HepG2 (cell line): ENCODE results near the gene AGAP3. TPM values are rescaled to one million over a fixed set of nuclear protein-coding genes. Genes with fewer than 3 reads are reported as not detected.

ENCODE experiments used
- ATAC-seq: fragments of 200-7000 bp; cut with Tn5 transposase; 3 replicates; pipeline ENCODE4 v1.9.1; 2020; ENCODE audit warnings: mild to moderate bottlenecking, moderate library complexity
- BruUV-seq: library from RNA; stranded (reverse); fragments of 400-500 nt; replicated peaks from 2 replicates; lab custom pipeline; 2021; lab: Mats Ljungman, UMichigan
- CTCF ChIA-PET: fragments of 300-600 bp; formaldehyde crosslinking; extraction: SDS; loops from one replicate; lab custom pipeline; 2021; ENCODE audit warnings: low total read pairs, inconsistent platforms, low intra/inter-chr PET ratio; lab: Yijun Ruan, JAX
- POLR2A ChIA-PET: fragments of 350-600 bp; sonication (Branson Sonifier 250); formaldehyde crosslinking; loops from one replicate; lab custom pipeline; 2020; ENCODE audit warnings: antibody characterized with exemption, inconsistent platforms; lab: Yijun Ruan, JAX
- DNase-seq: peaks from one replicate; pipeline ENCODE4 v3.0.0-alpha.2; 2015; ENCODE audit warnings: low spot score
- FAIRE-seq: peaks from 3 replicates; lab custom pipeline; 2011; peaks lifted over from hg19 to GRCh38; lab: Jason Lieb, UNC
- H2AFZ ChIP-seq: one replicate; pipeline ENCODE4 v1.6.1; 2011; ENCODE audit warnings: low read length, inconsistent platforms
- H3K27ac ChIP-seq: fragments of 300-600 bp; 3 replicates; pipeline ENCODE4 v1.8.0; 2011; ENCODE audit warnings: mixed run types, mild to moderate bottlenecking, mixed read lengths, low read length, inconsistent platforms; ENCODE audit not compliant: insufficient read depth; ENCODE audit errors: extremely low read length
- H3K27me3 ChIP-seq, 2 experiments: fragments of 200-600 bp in 1 of 2; 2 replicates in 1 of 2; 3 replicates in 1 of 2; pipeline versions ENCODE4 v1.6.0 to v1.8.0; 2011; ENCODE audit warnings: low read length in 2 of 2, mild to moderate bottlenecking in 2 of 2, moderate library complexity in 2 of 2, inconsistent platforms in 1 of 2; ENCODE audit not compliant: insufficient read depth in 2 of 2, control insufficient read depth in 1 of 2
- H3K36me3 ChIP-seq, 2 experiments: fragments of 200-600 bp in 1 of 2; replicated peaks in 1 of 2; 2 replicates in 1 of 2; 3 replicates in 1 of 2; pipeline versions ENCODE4 v1.5.1 to v1.8.0; 2011; ENCODE audit warnings: low read length in 2 of 2, inconsistent platforms in 1 of 2; ENCODE audit not compliant: insufficient read depth in 2 of 2, control insufficient read depth in 1 of 2
- H3K4me1 ChIP-seq: 2 replicates; pipeline ENCODE4 v1.5.1; 2012; ENCODE audit warnings: low read length, inconsistent platforms; ENCODE audit not compliant: insufficient read depth
- H3K4me2 ChIP-seq: 2 replicates; pipeline ENCODE4 v1.6.0; 2011; ENCODE audit warnings: low read depth, low read length, inconsistent platforms
- H3K4me3 ChIP-seq, 3 experiments: fragments of 200-600 bp in 1 of 3; sonication (generic), shearing (Covaris generic) in 1 of 3; replicated peaks in 1 of 3; 2 replicates each; pipeline ENCODE4 v1.5.1; 2011 to 2016; ENCODE audit warnings: low read length in 3 of 3, inconsistent platforms in 2 of 3, low read depth in 2 of 3, mild to moderate bottlenecking in 2 of 3, control low read depth in 1 of 3, mixed read lengths in 1 of 3; ENCODE audit not compliant: insufficient read depth in 1 of 3
- H3K79me2 ChIP-seq: one replicate; pipeline ENCODE4 v1.6.1; 2011; ENCODE audit warnings: low read length, inconsistent platforms; ENCODE audit not compliant: insufficient read depth
- H3K9ac ChIP-seq: 2 replicates; pipeline ENCODE4 v1.6.0; 2011; ENCODE audit warnings: mild to moderate bottlenecking, low read depth, low read length, inconsistent platforms; ENCODE audit not compliant: insufficient read depth
- H3K9me3 ChIP-seq: 2 replicates; pipeline ENCODE4 v1.5.1; 2012; ENCODE audit warnings: mild to moderate bottlenecking, low read length
- H4K20me1 ChIP-seq: 2 replicates; pipeline ENCODE4 v1.6.0; 2011; ENCODE audit warnings: inconsistent platforms, mild to moderate bottlenecking, low read length, moderate library complexity; ENCODE audit not compliant: insufficient read depth
- ATF3 ChIP-seq: sonication (generic); formaldehyde crosslinking; IDR thresholded peaks from 2 replicates; pipeline ENCODE4 v1.4.0; 2020; ENCODE audit warnings: missing genetic modification reagents
- DZIP1 ChIP-seq: sonication (generic); formaldehyde crosslinking; IDR thresholded peaks from 2 replicates; pipeline ENCODE4 v1.5.0; 2020; ENCODE audit warnings: mild to moderate bottlenecking, missing genetic modification reagents
- HMG20A ChIP-seq: IDR thresholded peaks from 2 replicates; pipeline ENCODE4 v1.6.1; 2016; ENCODE audit warnings: borderline replicate concordance
- HNRNPK ChIP-seq: fragments of 200-400 bp; formaldehyde crosslinking; IDR thresholded peaks from 2 replicates; pipeline ENCODE4 v1.6.1; 2018; ENCODE audit warnings: low read length, low read depth, moderate library complexity, mild to moderate bottlenecking; ENCODE audit not compliant: poor library complexity, severe bottlenecking
- MXD3 ChIP-seq: IDR thresholded peaks from 2 replicates; pipeline ENCODE4 v1.6.1; 2016; ENCODE audit warnings: mild to moderate bottlenecking, missing biosample characterization, missing genetic modification reagents
- MXI1 ChIP-seq: IDR thresholded peaks from 3 replicates; pipeline ENCODE4 v1.6.1; 2012; ENCODE audit warnings: low read depth, low read length, inconsistent platforms, borderline replicate concordance
- POLR2AphosphoS2 ChIP-seq: IDR thresholded peaks from 2 replicates; pipeline ENCODE4 v1.6.1; 2011; ENCODE audit warnings: low read depth, low read length, improper control_type of control experiment
- SIX1 ChIP-seq: sonication (generic); formaldehyde crosslinking; IDR thresholded peaks from 2 replicates; pipeline ENCODE4 v1.4.0; 2020; ENCODE audit warnings: missing genetic modification reagents, borderline replicate concordance
- SNRNP70 ChIP-seq: fragments of 200-400 bp; formaldehyde crosslinking; IDR thresholded peaks from 2 replicates; pipeline ENCODE4 v1.6.1; 2017; ENCODE audit warnings: mild to moderate bottlenecking, low read depth, low read length, moderate library complexity
- THRA ChIP-seq: sonication (generic); formaldehyde crosslinking; IDR thresholded peaks from 2 replicates; pipeline ENCODE4 v1.4.0; 2020; ENCODE audit warnings: missing genetic modification reagents, borderline replicate concordance
- ZFP36 ChIP-seq: fragments of 150-350 bp; IDR thresholded peaks from 2 replicates; pipeline ENCODE4 v1.6.1; 2018; ENCODE audit warnings: borderline replicate concordance, low read length, low read depth; ENCODE audit not compliant: partially characterized antibody
- ZNF563 ChIP-seq: sonication (generic); formaldehyde crosslinking; IDR thresholded peaks from 2 replicates; pipeline ENCODE4 v1.8.0; 2022; ENCODE audit warnings: mild to moderate bottlenecking, moderate library complexity, missing genetic modification reagents
- ZNF607 ChIP-seq: sonication (generic); formaldehyde crosslinking; IDR thresholded peaks from 2 replicates; pipeline ENCODE4 v1.5.1; 2020; ENCODE audit warnings: missing genetic modification reagents, mild to moderate bottlenecking, borderline replicate concordance
- WGBS: methylation state at CpG from one replicate; pipeline ENCODE4 v1.1.6; 2017; ENCODE audit warnings: low lambda C conversion rate; 5-methylcytosine and 5-hydroxymethylcytosine counted together
- in situ Hi-C: cut with HindIII; loops from 2 replicates; pipeline ENCODE4 v1.10.0; 2017; ENCODE audit warnings: low pct_unique_long_range_greater_than_20kb; ENCODE audit not compliant: extremely low pct_ligation_motif_present
- intact Hi-C: fragments of 100-400 bp; cut with micrococcal nuclease; formaldehyde crosslinking; loops from one replicate; pipeline ENCODE4 v1.10.0; 2022; ENCODE audit not compliant: unreplicated experiment
- polyA plus RNA-seq, 8 experiments: library from polyadenylated mRNA; depleted of rRNA in 3 of 8; stranded (reverse) in 7 of 8; unstranded in 1 of 8; fragments of >200 nt; fragmentation: Illumina TruSeq in 4 of 8; extraction: Trizol in 4 of 8; gene quantifications; 2 replicates each; pipeline versions ENCODE4 v1.2.1 to v1.2.3, GENCODE V29; 2011 to 2016; ENCODE audit warnings: low read depth in 4 of 8, missing spikeins in 1 of 8, mixed read lengths in 1 of 8; ENCODE audit not compliant: insufficient read depth in 1 of 8
- total RNA-seq, 5 experiments: library from RNA; depleted of rRNA; stranded (reverse); fragments of >200 nt; fragmentation: Illumina TruSeq; extraction: Trizol; gene quantifications; 2 replicates each; pipeline ENCODE4 v1.2.3, GENCODE V29; 2016; ENCODE audit warnings: low read depth in 1 of 5

AGAP3 gene
- total and polyA plus RNA-seq, 2 of the 13 experiments (the other 11 are each of a cell fraction or from before 2014, with no cell fraction given) = 31.3 to 61.4 TPM

GRCh38 chr7:151080522-151081169 is 5.6 kb upstream of the AGAP3 start, which contains the start of gene FASTK:
FASTK (minus strand) TSS chr7:151080809; CDS start chr7:151080766, 43 bp downstream.
- POLR2A ChIA-PET = interaction anchor here (1.0 to 3.8 kb wide), 10 partner anchors 8 to 152 kb away, joined by 3 to 144 read pairs (median 6); partner anchors contain the start of genes ABCB8, ABCF2, CHPF2 and SLC4A2
- in situ Hi-C loops = no loop called here
- peaks cover 33% of the 10 kb centered on the region for H3K79me2 ChIP-seq
- no peaks in the 10 kb centered on the region for H4K20me1 ChIP-seq
- intact Hi-C loops = loop anchor here (1.0 to 10.0 kb wide), 2 partner anchors 18 to 164 kb away; partner anchors contain the start of gene SMARCD3
- peaks cover 45% of the 10 kb centered on the region for H3K4me1 ChIP-seq
- CTCF ChIA-PET = interaction anchor here (1.1 kb wide), 1 partner anchor 53 kb away, joined by 3 read pairs; no protein-coding TSS in a partner anchor
- ATAC-seq (peak; percentile 72), FAIRE-seq (peak; percentile 39), DNase-seq (peak; percentile 77)
- H3K27ac ChIP-seq = peak within 1 kb of the TSS; percentile 85
- H3K9ac ChIP-seq = peak within 1 kb of the TSS; percentile 100
- no peak within 1 kb of the TSS for H2AFZ ChIP-seq
- H3K9me3 ChIP-seq = no peaks in the 10 kb centered on the region
- TSS peak; percentile 65 for BruUV-seq
- H3K36me3 ChIP-seq = peaks cover 4 to 6% of the 10 kb centered on the region in 2 experiments; a peak in 3 of 5 replicates
- WGBS = 0% methylated on average over 2 of the region's 66 CpGs
- H3K27me3 ChIP-seq = no peaks in the 10 kb centered on the region; a peak in 1 of 5 replicates
- H3K4me3 ChIP-seq = peak within 1 kb of the TSS; percentile 85 to 96 (median 88)
- H3K4me2 ChIP-seq = peak within 1 kb of the TSS; percentile 99
- TF ChIP-seq HNRNPK (peak; percentile 74), THRA (no peak), ZFP36 (no peak), MXD3 (CRISPR knock-in tag) (peak; percentile 29; the same call in 1 of the 2 replicates), SNRNP70 (no peak), MXI1 (peak; percentile 83; the same call in 1 of the 3 replicates), DZIP1 (CRISPR knock-in tag) (no peak), SIX1 (CRISPR knock-in tag) (no peak), HMG20A (CRISPR knock-in tag) (no peak), ZNF607 (peak; percentile 82; the same call in 1 of the 2 replicates), ZNF563 (CRISPR knock-in tag) (peak; percentile 14; the same call in 1 of the 2 replicates), ATF3 (CRISPR knock-in tag) (no peak; the same call in 1 of the 2 replicates), POLR2AphosphoS2 (no peak)
